Loucy (cell line): Measurements from ENCODE around the gene IL6R.

ENCODE experiments used
- H2AFZ ChIP-seq: fragments of 200-600 bp; sonication (generic); 2 replicates; pipeline ENCODE4 v1.6.0; 2016; ENCODE audit warnings: antibody characterized with exemption, mild to moderate bottlenecking, low read length, moderate library complexity
- H3F3A ChIP-seq: fragments of 200-600 bp; 2 replicates; pipeline ENCODE4 v1.6.0; 2016; ENCODE audit warnings: antibody characterized with exemption, low read depth, mild to moderate bottlenecking
- H3K27me3 ChIP-seq: fragments of 200-600 bp; sonication (generic); 2 replicates; pipeline ENCODE4 v1.6.1; 2014; ENCODE audit warnings: low read length, mild to moderate bottlenecking; ENCODE audit not compliant: insufficient read depth, poor library complexity, severe bottlenecking
- H3K36me3 ChIP-seq: fragments of 200-600 bp; sonication (generic); 2 replicates; pipeline ENCODE4 v1.6.1; 2016; ENCODE audit warnings: low read length; ENCODE audit not compliant: insufficient read depth
- H3K4me1 ChIP-seq: fragments of 200-600 bp; sonication (generic); 2 replicates; pipeline ENCODE4 v1.5.1; 2014; ENCODE audit warnings: low read length, mild to moderate bottlenecking; ENCODE audit not compliant: insufficient read depth, poor library complexity, severe bottlenecking
- H3K4me2 ChIP-seq: fragments of 200-600 bp; sonication (generic); 2 replicates; pipeline ENCODE4 v1.6.0; 2014; ENCODE audit warnings: antibody characterized with exemption, low read length, low read depth, mild to moderate bottlenecking; ENCODE audit not compliant: poor library complexity, severe bottlenecking
- H3K4me3 ChIP-seq: fragments of 200-600 bp; sonication (generic); 2 replicates; pipeline ENCODE4 v1.5.1; 2014; ENCODE audit warnings: low read length, mild to moderate bottlenecking, mixed read lengths; ENCODE audit not compliant: poor library complexity, severe bottlenecking
- H3K79me2 ChIP-seq: fragments of 200-600 bp; sonication (generic); 2 replicates; pipeline ENCODE4 v1.6.1; 2014; ENCODE audit warnings: low read length; ENCODE audit not compliant: insufficient read depth
- H3K9ac ChIP-seq: fragments of 200-600 bp; sonication (generic); 2 replicates; pipeline ENCODE4 v1.6.0; 2014; ENCODE audit warnings: mild to moderate bottlenecking, low read depth, low read length, moderate library complexity; ENCODE audit not compliant: poor library complexity, severe bottlenecking
- H3K9me2 ChIP-seq: fragments of 200-600 bp; sonication (generic); replicated peaks from 2 replicates; pipeline ENCODE4 v1.6.1; 2016; ENCODE audit warnings: low read depth, low read length, mixed read lengths
- H3K9me3 ChIP-seq: fragments of 200-600 bp; sonication (generic); 2 replicates; pipeline ENCODE4 v1.6.1; 2014; ENCODE audit warnings: mild to moderate bottlenecking, antibody characterized with exemption, low read length, low read depth; ENCODE audit not compliant: insufficient read depth
- H4K20me1 ChIP-seq: fragments of 200-600 bp; sonication (generic); 2 replicates; pipeline ENCODE4 v1.6.0; 2014; ENCODE audit warnings: antibody characterized with exemption, low read length, mild to moderate bottlenecking; ENCODE audit not compliant: insufficient read depth, poor library complexity, severe bottlenecking
- EZH2phosphoT487 ChIP-seq: fragments of 200-600 bp; IDR thresholded peaks from 2 replicates; pipeline ENCODE4 v1.6.1; 2018; ENCODE audit warnings: antibody characterized with exemption, mild to moderate bottlenecking, moderate library complexity, borderline replicate concordance
- TF ChIP-seq, protein P1 (sequence below): fragments of 200-600 bp; sonication (generic); conservative IDR thresholded peaks from 2 replicates; pipeline ENCODE4 v1.5.1; 2014; ENCODE audit warnings: mild to moderate bottlenecking, antibody characterized with exemption, low read length

The IL6R gene

DNA sequence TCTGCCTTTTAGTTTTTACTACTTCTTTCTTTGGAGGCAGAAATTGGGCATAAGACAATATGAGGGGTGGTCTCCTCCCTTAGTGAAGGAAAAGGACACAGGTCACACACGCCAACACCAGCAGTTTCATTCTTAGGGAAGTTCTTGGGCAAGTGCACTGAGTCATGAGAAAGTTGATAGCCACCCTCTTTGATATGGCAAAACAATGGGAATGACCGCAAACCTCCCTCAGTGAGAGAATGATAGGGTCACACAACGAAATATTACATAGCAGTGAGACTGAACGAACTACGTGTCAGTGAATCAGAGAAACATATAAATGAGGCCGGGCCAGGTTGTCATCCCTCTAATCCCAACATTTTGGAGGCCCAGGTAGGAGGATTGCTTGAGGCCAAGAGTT is 20.0 kb downstream of the IL6R start:
- H2AFZ ChIP-seq: no peak overlapping the region
- H3F3A ChIP-seq: no peaks in the 10 kb centered on the region
- H3K4me3 ChIP-seq: no peak overlapping the region
- no peaks in the 10 kb centered on the region for H3K36me3 ChIP-seq
- H3K4me2 ChIP-seq: no peak overlapping the region
- no peaks in the 10 kb centered on the region for H3K9me3 ChIP-seq
- H3K27me3 ChIP-seq: no peaks in the 10 kb centered on the region
- no peaks in the 10 kb centered on the region for H4K20me1 ChIP-seq
- TF ChIP-seq, protein P1, sequence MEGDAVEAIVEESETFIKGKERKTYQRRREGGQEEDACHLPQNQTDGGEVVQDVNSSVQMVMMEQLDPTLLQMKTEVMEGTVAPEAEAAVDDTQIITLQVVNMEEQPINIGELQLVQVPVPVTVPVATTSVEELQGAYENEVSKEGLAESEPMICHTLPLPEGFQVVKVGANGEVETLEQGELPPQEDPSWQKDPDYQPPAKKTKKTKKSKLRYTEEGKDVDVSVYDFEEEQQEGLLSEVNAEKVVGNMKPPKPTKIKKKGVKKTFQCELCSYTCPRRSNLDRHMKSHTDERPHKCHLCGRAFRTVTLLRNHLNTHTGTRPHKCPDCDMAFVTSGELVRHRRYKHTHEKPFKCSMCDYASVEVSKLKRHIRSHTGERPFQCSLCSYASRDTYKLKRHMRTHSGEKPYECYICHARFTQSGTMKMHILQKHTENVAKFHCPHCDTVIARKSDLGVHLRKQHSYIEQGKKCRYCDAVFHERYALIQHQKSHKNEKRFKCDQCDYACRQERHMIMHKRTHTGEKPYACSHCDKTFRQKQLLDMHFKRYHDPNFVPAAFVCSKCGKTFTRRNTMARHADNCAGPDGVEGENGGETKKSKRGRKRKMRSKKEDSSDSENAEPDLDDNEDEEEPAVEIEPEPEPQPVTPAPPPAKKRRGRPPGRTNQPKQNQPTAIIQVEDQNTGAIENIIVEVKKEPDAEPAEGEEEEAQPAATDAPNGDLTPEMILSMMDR: no peak
- TF ChIP-seq EZH2phosphoT487: no peak
- no peaks in the 10 kb centered on the region for H3K9me2 ChIP-seq
- H3K9ac ChIP-seq: no peak overlapping the region
- peaks cover under 1% of the 10 kb centered on the region for H3K4me1 ChIP-seq
- H3K79me2 ChIP-seq: no peaks in the 10 kb centered on the region

DNA sequence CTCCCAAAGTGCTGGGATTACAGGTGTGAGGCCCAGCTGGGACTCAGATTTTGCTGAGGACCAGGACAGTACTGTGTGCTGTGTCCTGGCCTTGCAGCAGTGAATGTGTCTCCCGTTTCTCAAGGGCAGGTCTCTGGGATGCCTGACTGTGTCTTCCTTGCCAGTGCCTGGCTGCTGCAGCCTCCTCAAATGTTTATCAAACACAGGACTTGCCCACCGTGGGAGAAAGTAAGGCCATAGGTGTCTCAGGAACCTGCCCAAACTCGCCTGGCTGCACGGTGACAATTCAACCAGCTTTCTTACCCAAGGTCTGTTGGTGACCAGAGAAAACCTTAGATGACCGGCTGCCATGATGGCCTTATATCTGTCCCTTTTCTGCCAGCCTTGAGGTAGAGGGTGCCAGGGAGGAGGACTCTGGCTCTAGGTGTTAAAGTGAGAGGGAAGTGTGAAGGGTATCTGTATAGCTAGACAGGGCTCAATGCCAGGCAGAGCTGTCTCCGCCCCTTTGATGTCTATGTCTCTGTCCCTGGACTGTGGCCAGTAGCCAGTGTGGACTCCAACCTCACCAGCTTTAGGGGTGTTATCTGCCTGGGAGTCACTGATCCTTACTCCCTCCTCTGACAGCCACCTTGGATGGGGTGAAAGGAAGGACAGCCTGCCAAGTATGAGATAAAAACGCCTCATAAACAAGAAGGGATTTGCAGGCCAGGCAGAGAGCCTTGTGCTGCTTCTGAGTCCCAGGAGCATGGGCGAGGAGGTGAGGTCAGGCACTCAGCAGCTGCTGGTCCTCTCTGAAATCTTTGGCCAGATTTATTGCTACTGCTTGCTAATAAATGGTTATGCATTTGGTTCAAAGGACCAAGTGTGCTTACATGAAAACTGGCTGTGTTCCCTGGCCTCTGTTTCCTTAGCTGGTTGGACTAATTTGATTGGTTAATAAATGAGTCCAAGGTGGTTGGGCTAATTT is 22.3 kb downstream of the IL6R start:
- Histone ChIP-seq H3K9me2 (no peaks in the 10 kb centered on the region), H2AFZ (no peak overlapping the region), H4K20me1 (no peaks in the 10 kb centered on the region), H3K36me3 (no peaks in the 10 kb centered on the region), H3K9me3 (no peaks in the 10 kb centered on the region), H3K4me1 (peaks cover 8% of the 10 kb centered on the region), H3K27me3 (no peaks in the 10 kb centered on the region), H3K4me2 (no peak overlapping the region), H3K9ac (no peak overlapping the region), H3F3A (no peaks in the 10 kb centered on the region), H3K4me3 (no peak overlapping the region), H3K79me2 (no peaks in the 10 kb centered on the region)
- TF ChIP-seq, protein P1: no peak
- no peak for TF ChIP-seq EZH2phosphoT487

DNA sequence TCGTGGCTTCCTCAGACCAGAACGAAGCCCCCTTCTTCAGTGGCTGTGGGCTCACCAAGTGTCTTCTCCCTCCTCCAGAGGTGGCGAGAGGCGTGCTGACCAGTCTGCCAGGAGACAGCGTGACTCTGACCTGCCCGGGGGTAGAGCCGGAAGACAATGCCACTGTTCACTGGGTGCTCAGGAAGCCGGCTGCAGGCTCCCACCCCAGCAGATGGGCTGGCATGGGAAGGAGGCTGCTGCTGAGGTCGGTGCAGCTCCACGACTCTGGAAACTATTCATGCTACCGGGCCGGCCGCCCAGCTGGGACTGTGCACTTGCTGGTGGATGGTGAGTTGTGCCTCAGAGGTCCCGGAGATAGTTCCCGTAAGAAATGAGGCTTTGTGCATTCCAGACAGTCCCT is 24.0 kb downstream of the IL6R start:
- H3K9ac ChIP-seq: no peak overlapping the region
- no peak overlapping the region for H3K4me3 ChIP-seq
- TF ChIP-seq, protein P1: no peak
- no peak overlapping the region for H3K4me2 ChIP-seq
- no peak overlapping the region for H2AFZ ChIP-seq
- H3K27me3 ChIP-seq: no peaks in the 10 kb centered on the region
- no peaks in the 10 kb centered on the region for H4K20me1 ChIP-seq
- no peaks in the 10 kb centered on the region for H3K36me3 ChIP-seq
- no peaks in the 10 kb centered on the region for H3F3A ChIP-seq
- H3K79me2 ChIP-seq: no peaks in the 10 kb centered on the region
- H3K9me2 ChIP-seq: no peaks in the 10 kb centered on the region
- H3K4me1 ChIP-seq: peaks cover 18% of the 10 kb centered on the region
- H3K9me3 ChIP-seq: no peaks in the 10 kb centered on the region
